ENCODE data around the gene ACAD8. TPM values are rescaled to one million over a fixed set of nuclear protein-coding genes. Genes with fewer than 3 reads are reported as not detected.
A peak's percentile ranks its signal among the peaks of the same experiment; 100 is the strongest.

The ACAD8 gene
- total and polyA plus RNA-seq, 10 of the 15 experiments (the other 5 are each of a cell fraction or from before 2014, with no cell fraction given): 9.9 to 34.8 (median 22.2) TPM

DNA sequence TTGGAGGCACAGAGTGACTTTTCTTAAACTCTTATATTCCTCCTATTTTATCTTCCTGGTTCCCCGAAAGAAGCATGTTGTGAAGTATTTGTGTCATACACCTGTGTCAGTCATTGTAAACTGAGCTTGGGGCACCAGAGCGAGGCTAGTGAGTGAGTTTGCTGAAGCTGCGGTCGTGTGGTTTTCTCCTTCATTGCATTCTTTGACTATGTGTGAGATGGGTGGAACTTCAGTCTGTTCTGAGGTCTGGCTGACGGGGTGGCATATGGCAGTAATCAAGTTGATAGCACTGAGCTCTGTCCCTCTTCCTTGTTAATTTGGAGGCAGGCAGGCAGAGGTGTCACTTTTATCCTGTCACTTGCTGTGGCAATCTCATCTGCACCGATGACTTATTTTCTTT, 24.7 kb upstream of the ACAD8 start (continued):
- TF ChIP-seq PBX3 (IDR thresholded peaks at IDR 0.05; ENCODE audit: insufficient replicate concordance, low read depth, low read length) (peak; percentile 51), NBN (IDR thresholded peaks at IDR 0.05) (peak; percentile 57; the same call in 1 of the 2 replicates)

GRCh38 chr11:134229126-134229790, 24.1 kb upstream of the ACAD8 start:
- Histone ChIP-seq H4K20me1 (ENCODE audit: control insufficient read depth, insufficient read depth) (peaks cover 17% of the 10 kb centered on the region; the same call in 1 of the 2 replicates), H3K4me3 (no peak overlapping the region), H3K4me1 (ENCODE audit: control insufficient read depth, insufficient read depth, low read length) (peaks cover 28% of the 10 kb centered on the region), H2AFZ (ENCODE audit: control insufficient read depth, low read depth, low read length) (no peak overlapping the region), H3K27me3 (replicated peaks in 1 of 2; ENCODE audit: control insufficient read depth in 2 of 2, insufficient read depth in 2 of 2, low read length in 1 of 2) (no peaks in the 10 kb centered on the region), H3K79me2 (ENCODE audit: control insufficient read depth, insufficient read depth, low read length) (peaks cover 4% of the 10 kb centered on the region), H3K9me3 (replicated peaks; ENCODE audit: control insufficient read depth, insufficient read depth, low read length) (no peaks in the 10 kb centered on the region), H3K4me2 (ENCODE audit: control insufficient read depth, insufficient read depth) (peak overlapping the region; percentile 50), H3K27ac (ENCODE audit: control insufficient read depth, insufficient read depth) (no peak overlapping the region), H3K36me3 (ENCODE audit: control insufficient read depth in 2 of 2, insufficient read depth in 2 of 2, low read length in 1 of 2) (no peaks in the 10 kb centered on the region), H3K9ac (ENCODE audit: control insufficient read depth, insufficient read depth, low read length) (no peak overlapping the region)
- in situ Hi-C loops (cut with MboI): no loop called here
- POLR2A ChIA-PET: interaction anchor here (0.6 kb wide), 2 partner anchors 33 to 50 kb away, joined by 4 read pairs; no protein-coding TSS in a partner anchor
- CTCF ChIA-PET: interaction anchor here (0.9 to 2.7 kb wide), 7 partner anchors 9 to 24 kb away, joined by 3 to 18 read pairs (median 4); partner anchors contain the start of genes ACAD8 and THYN1
- SMC1A ChIA-PET (ENCODE audit: uncharacterized antibody, unreplicated experiment): interaction anchor here (0.7 to 1.7 kb wide), 7 partner anchors 10 to 179 kb away, joined by 3 to 8 read pairs (median 5); partner anchors contain the start of gene ACAD8
- FAIRE-seq (no peak), ATAC-seq (no peak), DNase-seq (ENCODE audit: low read depth, low spot score) (no peak)
- RAD21 ChIA-PET (ENCODE audit: unreplicated experiment): interaction anchor here (1.2 kb wide), 1 partner anchor 24 kb away, joined by 6 read pairs; the partner anchor contains the start of gene ACAD8
- BruUV-seq (replicated peaks): no TSS peak
- 0 out of 2 replicates have a peak, but pooled peaks have one; percentile 0 for TF ChIP-seq CREM (IDR thresholded peaks at IDR 0.05; ENCODE audit: low read depth)
- TF ChIP-seq, protein P1, sequence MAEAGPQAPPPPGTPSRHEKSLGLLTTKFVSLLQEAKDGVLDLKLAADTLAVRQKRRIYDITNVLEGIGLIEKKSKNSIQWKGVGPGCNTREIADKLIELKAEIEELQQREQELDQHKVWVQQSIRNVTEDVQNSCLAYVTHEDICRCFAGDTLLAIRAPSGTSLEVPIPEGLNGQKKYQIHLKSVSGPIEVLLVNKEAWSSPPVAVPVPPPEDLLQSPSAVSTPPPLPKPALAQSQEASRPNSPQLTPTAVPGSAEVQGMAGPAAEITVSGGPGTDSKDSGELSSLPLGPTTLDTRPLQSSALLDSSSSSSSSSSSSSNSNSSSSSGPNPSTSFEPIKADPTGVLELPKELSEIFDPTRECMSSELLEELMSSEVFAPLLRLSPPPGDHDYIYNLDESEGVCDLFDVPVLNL (IDR thresholded peaks at IDR 0.05; ENCODE audit: low read depth, low read length): no peak
- WGBS (ENCODE audit: insufficient coverage, insufficient replicate concordance, low lambda C conversion rate, missing lambda C conversion rate): 78% methylated on average over 6 of the region's 6 CpGs
- intact Hi-C loops (cut with micrococcal nuclease; ENCODE audit: unreplicated experiment): no loop called here

Measured in GM12878 (cell line).